Activated CD8-positive, alpha-beta memory T cell treated with anti-CD3 and anti-CD28 coated beads for 1 hour (primary cell): ENCODE data around the gene OR5I1.
"Not testable (repeated sequence)": the region's sequence is repeated elsewhere in the genome, so short reads cannot be mapped to it uniquely, and the experiment has no call there.

ENCODE experiments used
- DNase-seq, 2 donors: peaks; one replicate each; pipeline ENCODE4 v3.0.0-alpha.2; 2020; ENCODE audit warnings: low read depth in 1 of 2; ENCODE audit errors: extremely low read depth in 1 of 2

Gene OR5I1

DNA sequence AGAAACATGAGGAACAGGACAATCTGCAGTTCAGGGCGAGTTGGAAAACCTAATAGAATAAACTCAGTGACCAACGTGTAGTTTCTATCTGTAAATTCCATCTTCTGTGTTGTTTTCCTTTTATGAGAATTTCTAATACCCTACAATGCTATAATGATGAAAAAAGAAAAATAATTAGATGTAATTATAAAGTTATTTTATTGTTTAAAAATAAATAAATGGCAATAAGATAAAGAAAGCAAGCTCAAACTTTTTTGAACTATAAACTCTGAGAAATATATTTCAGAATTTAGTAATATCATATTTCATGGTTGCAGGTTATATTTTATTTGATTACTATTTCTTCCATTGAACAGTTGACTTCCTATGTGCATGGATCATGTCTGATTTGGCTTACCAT, at the start of gene OR5I1:
Gene OR5I1 (minus strand): TSS at position 101 of the 400 bp plus-strand sequence. CDS start 0 bp downstream, at position 101.
- DNase-seq: no peak

DNA sequence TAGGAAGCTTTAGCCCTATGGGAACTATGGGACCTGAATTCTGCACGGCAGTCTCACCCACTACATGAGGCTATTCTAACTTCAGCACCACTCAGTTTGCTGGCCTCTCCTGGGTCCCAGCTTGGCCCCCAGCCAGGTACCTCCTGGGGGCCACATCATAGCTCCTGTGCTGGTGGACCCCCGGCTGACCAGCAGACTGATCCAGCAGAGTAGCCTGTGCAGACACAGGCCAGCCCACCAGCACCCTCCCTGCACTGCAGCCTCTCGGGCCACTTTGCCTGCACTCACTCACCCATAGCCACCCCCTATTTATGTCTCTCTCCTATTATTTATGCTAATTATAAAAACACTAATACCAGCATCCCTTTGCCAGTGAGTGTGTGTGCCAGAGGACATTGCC, 34.7 kb upstream of the OR5I1 start:
- DNase-seq: no peak

DNA sequence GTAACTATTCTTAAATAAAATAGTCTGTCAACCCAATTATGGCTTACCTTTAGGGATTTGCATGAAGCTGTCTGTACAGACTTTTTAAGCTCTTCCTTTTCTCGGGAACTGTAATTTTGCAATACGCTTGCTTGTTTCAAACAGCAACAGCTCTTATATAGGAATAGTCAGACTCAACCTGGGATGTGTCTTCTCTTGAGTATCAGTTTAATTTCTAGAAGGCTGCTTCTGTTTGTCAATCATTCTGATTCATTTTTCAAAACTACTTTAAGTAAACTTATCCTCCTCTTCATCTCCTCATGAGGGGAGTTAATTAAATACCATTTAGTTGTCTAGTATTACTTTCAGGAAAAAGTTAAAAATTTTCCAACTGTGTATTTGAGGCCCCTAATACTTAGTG, 33.6 kb upstream of the OR5I1 start, which contains the start of gene OR10AG1:
Gene OR10AG1 (minus strand): TSS at position 101 of the 400 bp plus-strand sequence. CDS start 38 bp downstream, at position 63.
- DNase-seq: no peak

DNA sequence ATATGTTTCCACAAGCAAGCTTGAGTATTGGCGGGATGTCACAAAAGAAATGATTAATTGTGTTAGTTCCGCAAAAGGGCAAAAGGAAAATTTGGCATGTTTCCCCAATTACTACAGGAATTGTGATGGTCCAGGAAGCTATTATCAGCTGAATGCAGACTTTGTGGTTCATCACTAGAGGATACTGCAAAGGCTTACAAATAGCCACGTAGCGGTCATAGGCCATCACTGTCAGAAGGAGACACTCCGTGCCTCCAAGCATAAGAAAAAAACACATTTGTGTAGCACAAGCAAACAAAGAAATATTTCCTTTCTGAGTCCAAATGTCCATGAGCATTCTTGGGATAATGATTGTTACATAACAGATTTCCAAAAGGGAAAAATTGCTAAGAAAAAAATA, 31.7 kb upstream of the OR5I1 start:
- DNase-seq: no peak

DNA sequence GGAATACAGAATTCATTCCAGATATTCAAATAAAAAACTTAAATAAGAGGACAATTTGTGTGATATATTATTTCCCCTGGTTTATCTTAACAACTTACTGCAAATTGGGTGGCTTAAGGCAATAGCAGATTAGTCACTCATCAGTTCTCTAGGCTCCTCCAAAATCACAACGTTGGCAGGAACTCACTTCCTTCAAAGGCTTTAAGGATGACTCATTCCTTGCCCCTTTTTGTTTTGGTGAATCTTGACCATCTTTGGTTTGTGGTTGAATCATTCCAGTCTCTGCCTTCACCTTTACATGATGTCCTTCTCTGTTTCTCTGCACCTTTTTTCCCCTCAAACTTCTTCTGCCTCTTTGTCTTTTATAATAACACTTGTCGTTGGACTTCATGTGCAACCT, 30.2 kb upstream of the OR5I1 start:
- no peak for DNase-seq

DNA sequence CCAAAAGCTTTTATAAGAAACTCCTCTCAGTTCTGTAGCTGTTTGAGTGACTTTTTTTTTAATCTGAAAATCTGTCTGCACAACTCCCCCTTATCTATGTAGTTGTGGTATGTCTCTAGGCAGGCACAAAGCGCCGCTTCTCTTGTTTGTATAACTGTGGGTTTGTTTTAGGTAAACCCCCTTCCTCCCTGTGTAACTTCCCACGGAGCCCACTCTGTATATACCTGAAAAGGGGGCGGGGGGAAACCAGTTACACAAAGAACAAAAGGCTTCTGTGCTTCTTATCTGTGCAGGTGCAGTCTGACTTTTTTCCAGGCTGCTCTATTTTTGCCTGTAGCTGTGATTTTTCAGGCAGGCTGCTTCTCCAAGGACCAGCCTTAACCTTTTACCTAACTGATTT, 20.3 kb upstream of the OR5I1 start:
- DNase-seq: no peak

DNA sequence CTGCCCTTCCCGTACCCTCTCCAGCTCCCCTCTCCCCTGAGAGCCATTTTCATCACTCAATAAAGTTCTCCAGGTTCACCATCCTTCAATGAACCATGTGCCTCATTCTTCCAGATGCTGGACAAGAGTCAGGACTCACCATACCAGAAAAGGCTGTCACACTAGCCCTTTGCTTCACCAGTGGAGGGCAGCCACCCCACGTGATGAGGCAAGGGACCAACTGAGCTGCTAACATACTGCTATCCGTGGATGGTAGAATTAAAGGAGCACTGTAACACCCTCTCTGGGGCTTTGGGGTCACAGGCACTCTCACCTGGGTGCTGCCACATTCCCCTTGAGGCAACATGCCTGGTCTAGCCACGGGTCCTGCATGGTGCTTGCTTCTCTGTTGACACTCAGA, 13.1 kb upstream of the OR5I1 start:
- DNase-seq: no peak

DNA sequence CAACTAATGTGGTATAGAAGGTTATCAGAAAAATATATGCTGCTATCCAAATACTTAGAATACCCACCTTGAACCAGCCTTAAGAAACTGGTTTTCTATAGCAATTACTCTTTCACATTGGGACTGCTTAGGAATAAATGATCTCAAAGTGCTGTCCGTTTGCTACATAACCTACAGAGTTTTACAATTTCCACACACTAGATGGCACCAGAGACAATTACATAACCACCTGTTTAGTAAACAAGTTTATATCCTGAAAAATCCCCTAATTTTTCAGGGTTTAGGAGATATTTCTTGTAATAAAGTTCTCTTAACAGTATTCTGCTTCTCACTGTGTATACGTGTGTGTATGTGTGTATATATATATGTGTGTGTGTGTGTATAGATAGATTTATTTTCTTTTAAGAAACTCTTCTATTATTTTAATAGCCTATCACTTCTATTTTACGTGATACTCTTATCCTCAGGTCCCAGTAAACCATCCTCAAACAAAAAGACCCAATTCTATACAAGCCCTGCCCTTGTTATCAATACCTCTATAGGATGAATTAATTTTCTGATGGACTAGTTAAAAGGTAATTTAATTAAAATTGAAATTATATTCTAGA, 6.7 kb upstream of the OR5I1 start:
- no peak for DNase-seq

DNA sequence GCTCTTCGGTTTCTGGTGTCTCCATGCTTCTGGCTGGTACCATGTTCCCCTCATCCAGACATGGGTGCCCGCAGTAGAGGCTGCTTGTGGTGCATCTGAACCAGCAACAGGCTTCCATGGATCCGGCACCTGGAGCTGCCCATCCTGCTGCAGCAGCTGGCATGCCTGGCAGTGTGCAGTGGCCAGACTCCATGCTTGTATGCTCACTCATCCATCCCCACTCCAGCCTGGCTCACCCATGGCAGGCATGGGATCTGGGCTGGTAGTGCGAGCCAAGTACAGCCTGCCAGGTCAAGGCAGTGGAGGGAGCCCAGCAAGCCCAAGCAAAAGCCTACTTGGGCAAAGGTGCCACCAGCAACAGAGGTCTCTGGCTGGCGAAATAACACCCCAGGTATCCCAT, 15.7 kb downstream of the OR5I1 start:
- DNase-seq: no peak

DNA sequence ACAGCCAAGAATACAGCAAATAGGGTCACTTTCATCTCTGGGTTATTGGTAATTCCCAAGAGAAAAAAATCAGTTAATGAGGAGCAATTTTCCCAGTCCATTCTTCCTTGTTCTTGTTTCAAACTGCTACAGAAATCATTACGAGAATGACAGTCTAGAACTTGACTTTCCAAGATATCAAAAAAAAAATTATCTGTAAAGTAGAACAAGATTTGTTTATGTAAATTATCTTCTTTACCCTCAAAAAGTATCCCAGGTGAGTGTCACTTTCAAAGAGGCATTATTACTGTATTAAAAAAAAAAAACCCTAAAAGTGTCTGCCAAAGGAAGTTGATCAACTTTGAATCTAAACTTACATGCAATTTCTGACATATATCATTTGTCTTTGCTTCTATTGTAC, 21.7 kb downstream of the OR5I1 start, which contains the start of gene OR5W2:
Gene OR5W2 (minus strand): TSS at position 101 of the 400 bp plus-strand sequence. CDS start 0 bp downstream, at position 101.
- DNase-seq: no peak

DNA sequence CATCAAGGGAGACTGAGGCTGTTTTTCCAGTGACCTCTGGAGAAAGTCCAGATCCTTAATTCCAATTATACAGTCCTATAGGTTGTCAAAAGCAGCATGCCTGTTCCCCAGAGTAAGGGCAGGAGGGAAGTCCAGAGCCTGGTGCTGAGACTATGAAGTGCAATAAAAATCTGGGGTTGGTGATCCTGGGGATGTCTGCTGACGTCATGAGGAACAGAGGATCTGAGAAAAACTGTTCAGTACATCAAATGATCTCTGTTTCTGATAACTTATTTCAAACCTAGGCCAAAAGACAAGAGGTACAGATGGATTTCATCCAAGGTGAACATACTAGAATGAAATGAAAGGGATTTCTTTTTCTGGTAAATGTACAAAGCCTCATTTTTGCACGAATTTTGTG, 33.9 kb downstream of the OR5I1 start:
- no peak for DNase-seq

DNA sequence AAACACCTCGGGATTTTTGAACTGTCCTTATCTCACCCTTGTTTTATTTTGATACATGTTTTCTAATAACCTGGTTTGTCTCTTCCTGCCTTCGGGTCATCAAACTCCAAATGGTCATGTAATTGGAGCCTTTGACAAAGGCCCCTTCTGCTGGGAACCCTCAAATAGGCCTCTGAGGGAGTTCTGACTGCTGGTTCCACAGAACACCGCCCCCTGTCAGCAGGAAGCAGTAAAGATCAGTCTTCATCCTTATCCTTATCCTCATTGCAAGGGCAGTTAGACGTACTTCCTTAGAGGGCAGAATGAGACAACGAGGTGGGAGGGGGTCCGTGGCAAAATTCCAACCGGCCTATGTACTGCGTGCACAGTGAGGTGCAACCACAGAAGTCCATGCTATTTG, 41.0 kb downstream of the OR5I1 start:
- DNase-seq: no peak

DNA sequence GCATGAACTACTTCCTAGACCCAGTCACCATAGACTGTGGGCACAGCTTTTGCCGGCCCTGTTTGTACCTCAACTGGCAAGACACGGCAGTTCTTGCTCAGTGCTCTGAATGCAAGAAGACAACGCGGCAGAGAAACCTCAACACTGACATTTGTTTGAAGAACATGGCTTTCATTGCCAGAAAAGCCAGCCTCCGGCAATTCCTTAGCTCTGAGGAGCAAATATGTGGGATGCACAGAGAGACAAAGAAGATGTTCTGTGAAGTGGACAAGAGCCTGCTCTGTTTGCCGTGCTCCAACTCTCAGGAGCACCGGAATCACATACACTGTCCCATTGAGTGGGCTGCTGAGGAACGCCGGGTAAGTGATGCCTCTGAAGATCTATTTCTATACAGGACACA, 50.7 kb downstream of the OR5I1 start:
- DNase-seq: not testable (repeated sequence)
